SH-SY5Y (cell line): Measurements from ENCODE around the gene OLFM2.

ENCODE experiments used
- GATA2 ChIP-seq: IDR thresholded peaks from 2 replicates; pipeline ENCODE4 v1.6.1; 2011; ENCODE audit warnings: mild to moderate bottlenecking, low read depth, low read length
- GATA3 ChIP-seq: IDR thresholded peaks from 2 replicates; pipeline ENCODE4 v1.6.1; 2011; ENCODE audit warnings: low read depth, mild to moderate bottlenecking, low read length, moderate library complexity

GRCh38 chr19:9935506-9936325 lies 599 bp downstream of the OLFM2 start:
- TF ChIP-seq GATA3 (no peak), GATA2 (no peak)
